Peyer's patch (tissue), 4 donors: ENCODE measurements around the gene GDF7.

Experiments used
- POLR2A ChIP-seq, 2 donors: fragments of 450-650 bp; IDR thresholded peaks; one replicate each; pipeline ENCODE4 v1.5.1; 2017; ENCODE audit warnings: antibody characterized with exemption in 2 of 2, mild to moderate bottlenecking in 2 of 2, moderate library complexity in 2 of 2
- TF ChIP-seq, protein P1 (sequence below), 6 experiments: fragments of 450-650 bp in 4 of 6; fragments of 200-600 bp in 2 of 6; sonication (generic) in 1 of 6; IDR thresholded peaks; one replicate each; pipeline ENCODE4 v1.5.1; 2017 to 2019; ENCODE audit warnings: antibody characterized with exemption in 6 of 6, mild to moderate bottlenecking in 3 of 6, moderate library complexity in 1 of 6

DNA sequence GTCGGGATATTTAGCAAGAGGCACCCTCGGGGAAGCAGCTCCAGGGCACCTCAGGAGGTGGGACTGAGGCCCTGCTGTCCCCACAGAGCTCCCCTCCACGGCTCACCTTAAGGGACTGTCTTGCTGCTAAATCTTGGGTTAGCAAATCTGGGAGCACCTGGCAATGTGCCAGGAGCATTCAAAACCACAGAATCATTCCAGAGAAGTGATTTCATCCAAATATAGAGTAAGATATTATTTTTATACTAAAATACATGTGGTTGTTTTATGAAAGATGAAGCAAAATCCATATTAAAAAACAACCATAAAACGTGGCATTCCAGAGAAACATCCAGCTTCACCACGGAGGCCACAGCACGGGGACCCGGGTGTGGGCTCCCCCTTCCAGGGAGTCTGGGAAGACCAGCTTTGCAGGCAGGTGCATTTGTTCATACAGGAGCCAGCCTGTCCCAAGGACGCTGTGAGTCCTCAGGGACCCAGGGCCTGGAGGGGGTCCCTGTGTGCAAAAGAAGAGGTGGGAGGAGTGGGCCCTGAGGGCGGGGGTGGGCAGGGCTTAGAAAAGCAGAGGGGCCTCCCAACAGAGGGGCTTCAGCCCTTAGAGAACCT is 32.3 kb upstream of the GDF7 start:
- no peak for TF ChIP-seq POLR2A (IDR thresholded peaks at IDR 0.05)
- TF ChIP-seq, protein P1, sequence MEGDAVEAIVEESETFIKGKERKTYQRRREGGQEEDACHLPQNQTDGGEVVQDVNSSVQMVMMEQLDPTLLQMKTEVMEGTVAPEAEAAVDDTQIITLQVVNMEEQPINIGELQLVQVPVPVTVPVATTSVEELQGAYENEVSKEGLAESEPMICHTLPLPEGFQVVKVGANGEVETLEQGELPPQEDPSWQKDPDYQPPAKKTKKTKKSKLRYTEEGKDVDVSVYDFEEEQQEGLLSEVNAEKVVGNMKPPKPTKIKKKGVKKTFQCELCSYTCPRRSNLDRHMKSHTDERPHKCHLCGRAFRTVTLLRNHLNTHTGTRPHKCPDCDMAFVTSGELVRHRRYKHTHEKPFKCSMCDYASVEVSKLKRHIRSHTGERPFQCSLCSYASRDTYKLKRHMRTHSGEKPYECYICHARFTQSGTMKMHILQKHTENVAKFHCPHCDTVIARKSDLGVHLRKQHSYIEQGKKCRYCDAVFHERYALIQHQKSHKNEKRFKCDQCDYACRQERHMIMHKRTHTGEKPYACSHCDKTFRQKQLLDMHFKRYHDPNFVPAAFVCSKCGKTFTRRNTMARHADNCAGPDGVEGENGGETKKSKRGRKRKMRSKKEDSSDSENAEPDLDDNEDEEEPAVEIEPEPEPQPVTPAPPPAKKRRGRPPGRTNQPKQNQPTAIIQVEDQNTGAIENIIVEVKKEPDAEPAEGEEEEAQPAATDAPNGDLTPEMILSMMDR (IDR thresholded peaks at IDR 0.05): no peak
